Stomach smooth muscle (tissue), 2 donors: Measurements from ENCODE around the gene ATP2B1.

Experiments
- H3K27ac ChIP-seq: one replicate; pipeline ENCODE4 v1.7.0; 2013; ENCODE audit warnings: mild to moderate bottlenecking, low read length, inconsistent platforms
- H3K27me3 ChIP-seq, 2 donors: one replicate each; pipeline ENCODE4 v1.7.0; 2013; ENCODE audit warnings: low read length in 2 of 2; ENCODE audit not compliant: insufficient read depth in 2 of 2, control insufficient read depth in 1 of 2
- H3K36me3 ChIP-seq, 2 donors: one replicate each; pipeline ENCODE4 v1.7.0; 2013; ENCODE audit warnings: low read length in 2 of 2; ENCODE audit not compliant: control insufficient read depth in 2 of 2, insufficient read depth in 2 of 2
- H3K4me1 ChIP-seq: one replicate; pipeline ENCODE4 v1.7.0; 2013; ENCODE audit warnings: low read length; ENCODE audit not compliant: control insufficient read depth, insufficient read depth
- H3K4me3 ChIP-seq, 2 donors: one replicate each; pipeline ENCODE4 v1.7.0; 2013; ENCODE audit warnings: low read length in 2 of 2
- H3K9ac ChIP-seq, 2 donors: one replicate each; pipeline ENCODE4 v1.7.0; 2013; ENCODE audit warnings: low read length in 2 of 2, mild to moderate bottlenecking in 1 of 2
- H3K9me3 ChIP-seq, 2 donors: one replicate each; pipeline ENCODE4 v1.7.0; 2013; ENCODE audit warnings: low read length in 2 of 2; ENCODE audit not compliant: control insufficient read depth in 2 of 2
- donor health status: healthy.
- donor health status: Pancreatic carcinoma.

The ATP2B1 gene

DNA sequence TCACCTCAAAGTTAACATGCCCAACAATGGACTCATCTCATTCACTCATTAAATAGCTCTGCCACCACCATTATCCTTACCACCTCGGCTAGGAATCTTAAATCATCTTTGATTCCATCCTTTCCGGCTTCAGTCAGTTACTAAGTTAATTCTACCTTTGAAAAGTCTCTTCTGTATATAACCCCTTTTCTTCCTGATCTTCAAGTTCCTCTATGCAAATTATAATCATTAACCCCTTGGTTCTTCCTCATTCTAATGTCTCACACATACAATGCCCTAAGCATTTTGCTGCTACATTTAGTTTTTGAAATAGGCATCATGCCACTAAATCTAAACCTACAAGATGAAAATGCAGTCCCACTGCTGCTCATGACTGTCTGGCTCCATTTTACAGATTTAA lies 51.6 kb downstream of the ATP2B1 start:
- Histone ChIP-seq H3K4me1 (no peaks in the 10 kb centered on the region), H3K27ac (no peak overlapping the region), H3K9me3 (no peaks in the 10 kb centered on the region), H3K4me3 (no peak overlapping the region), H3K9ac (no peak overlapping the region), H3K27me3 (no peaks in the 10 kb centered on the region), H3K36me3 (no peaks in the 10 kb centered on the region)

DNA sequence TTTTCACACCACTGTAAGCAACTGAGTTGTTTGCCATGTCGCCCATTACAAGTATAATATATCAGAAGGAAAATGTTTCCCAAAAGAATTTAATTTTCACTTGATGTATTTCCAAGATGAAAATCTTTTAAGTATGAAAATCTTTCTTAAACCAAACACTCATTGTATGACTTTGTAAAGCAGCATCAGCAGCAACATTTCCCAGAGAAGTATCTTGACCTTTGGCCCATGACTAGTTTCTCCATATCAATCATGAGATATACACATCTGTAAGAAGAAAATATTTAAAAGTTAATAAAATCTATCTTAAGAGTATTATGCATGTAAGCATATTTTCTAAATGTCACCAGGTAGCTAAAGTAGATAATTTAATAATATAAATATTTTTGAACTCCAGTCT lies 52.8 kb downstream of the ATP2B1 start:
- Histone ChIP-seq H3K36me3 (no peaks in the 10 kb centered on the region), H3K4me1 (no peaks in the 10 kb centered on the region), H3K4me3 (no peak overlapping the region)

DNA sequence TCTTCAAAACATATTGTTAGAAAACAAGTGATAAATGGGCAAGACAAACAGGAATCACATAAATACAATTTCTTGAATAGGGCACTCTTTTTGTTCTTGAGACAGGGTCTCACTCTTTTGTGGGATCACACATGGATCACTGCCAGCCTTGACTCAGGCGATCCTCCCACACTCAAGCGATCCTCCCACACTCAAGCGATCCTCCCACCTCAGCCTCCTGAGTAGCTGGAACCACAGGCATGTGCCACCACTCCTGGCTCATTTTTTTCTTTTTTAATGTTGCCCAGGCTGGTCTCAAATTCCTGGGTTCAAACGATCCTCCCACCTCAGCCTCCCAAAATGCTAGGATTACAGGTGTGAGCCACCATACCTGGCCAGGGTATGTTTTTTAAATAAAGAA lies 57.4 kb downstream of the ATP2B1 start:
- no peaks in the 10 kb centered on the region for H3K36me3 ChIP-seq
- H3K9ac ChIP-seq = no peak overlapping the region
- no peaks in the 10 kb centered on the region for H3K27me3 ChIP-seq
- no peaks in the 10 kb centered on the region for H3K9me3 ChIP-seq
- no peaks in the 10 kb centered on the region for H3K4me1 ChIP-seq
- H3K4me3 ChIP-seq = no peak overlapping the region
- H3K27ac ChIP-seq = no peak overlapping the region

More for the DNA sequence above, 52.8 kb downstream of the ATP2B1 start:
- Histone ChIP-seq H3K9me3 (no peaks in the 10 kb centered on the region), H3K9ac (no peak overlapping the region), H3K27ac (no peak overlapping the region), H3K27me3 (no peaks in the 10 kb centered on the region)

DNA sequence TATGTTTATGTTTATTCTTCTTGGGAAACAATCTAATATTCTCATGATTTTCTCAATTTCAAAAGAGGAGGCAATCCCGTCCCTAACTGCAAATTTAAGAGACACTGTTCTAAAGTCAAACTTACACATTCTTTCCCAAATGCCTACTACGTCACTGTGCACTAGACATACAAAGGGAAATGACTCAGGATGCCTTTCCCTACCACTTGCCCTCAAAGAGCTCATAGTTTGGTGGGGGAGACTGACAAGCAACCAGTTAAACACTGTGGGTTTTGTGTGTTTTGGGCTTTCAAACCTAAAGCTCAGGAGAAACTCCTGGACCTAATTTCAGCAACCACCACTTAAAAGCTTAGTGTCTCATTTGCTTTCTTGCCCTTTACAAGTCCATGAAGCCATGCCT lies 58.4 kb downstream of the ATP2B1 start:
- Histone ChIP-seq H3K4me1 (no peaks in the 10 kb centered on the region), H3K27me3 (no peaks in the 10 kb centered on the region), H3K9me3 (no peaks in the 10 kb centered on the region), H3K4me3 (no peak overlapping the region), H3K36me3 (no peaks in the 10 kb centered on the region), H3K9ac (no peak overlapping the region), H3K27ac (no peak overlapping the region)

DNA sequence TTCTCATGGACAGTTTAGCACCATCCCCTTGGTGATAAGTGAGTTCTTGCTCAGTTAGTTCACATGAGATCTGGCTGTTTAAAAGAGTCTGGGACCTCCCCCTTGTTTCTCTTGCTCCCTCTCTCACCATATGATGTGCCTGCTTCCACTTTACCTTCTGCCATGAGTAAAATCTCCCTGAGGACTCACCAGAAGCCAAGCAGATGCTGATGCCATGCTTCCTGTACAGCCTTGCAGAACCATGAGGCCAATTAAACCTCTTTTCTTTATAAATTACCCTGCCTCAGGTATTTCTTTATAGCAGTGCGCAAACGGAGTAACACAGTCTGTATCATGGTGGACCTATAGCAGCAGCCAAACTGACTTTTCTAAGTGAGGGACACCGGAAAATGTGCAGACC lies 58.8 kb downstream of the ATP2B1 start:
- no peaks in the 10 kb centered on the region for H3K27me3 ChIP-seq
- no peak overlapping the region for H3K27ac ChIP-seq
- no peaks in the 10 kb centered on the region for H3K36me3 ChIP-seq
- H3K4me3 ChIP-seq = no peak overlapping the region
- H3K9ac ChIP-seq = no peak overlapping the region
- no peaks in the 10 kb centered on the region for H3K4me1 ChIP-seq
- H3K9me3 ChIP-seq = no peaks in the 10 kb centered on the region

DNA sequence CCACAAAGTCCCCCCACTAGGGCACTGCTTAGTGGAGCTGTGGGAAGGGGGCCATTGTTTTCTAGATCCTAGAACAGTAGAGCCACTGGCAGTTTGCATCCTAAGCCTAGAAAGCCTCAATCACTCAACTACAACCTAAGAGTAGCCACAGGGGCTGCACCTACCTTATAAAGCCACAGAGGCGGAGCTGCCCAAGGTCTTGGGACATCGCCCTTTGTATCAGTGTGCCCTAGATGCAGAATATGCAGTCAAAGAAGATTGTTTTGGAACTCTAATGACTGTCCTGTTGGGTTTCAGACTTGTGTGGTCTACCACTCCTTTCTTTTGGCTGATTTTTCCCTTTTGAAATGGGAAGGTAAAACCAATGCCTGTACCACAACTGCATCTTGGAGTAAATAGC lies 59.5 kb downstream of the ATP2B1 start:
- H3K4me1 ChIP-seq = no peaks in the 10 kb centered on the region
- no peaks in the 10 kb centered on the region for H3K36me3 ChIP-seq
- no peak overlapping the region for H3K9ac ChIP-seq
- H3K9me3 ChIP-seq = no peaks in the 10 kb centered on the region
- H3K27ac ChIP-seq = no peak overlapping the region
- H3K27me3 ChIP-seq = no peaks in the 10 kb centered on the region
- no peak overlapping the region for H3K4me3 ChIP-seq

DNA sequence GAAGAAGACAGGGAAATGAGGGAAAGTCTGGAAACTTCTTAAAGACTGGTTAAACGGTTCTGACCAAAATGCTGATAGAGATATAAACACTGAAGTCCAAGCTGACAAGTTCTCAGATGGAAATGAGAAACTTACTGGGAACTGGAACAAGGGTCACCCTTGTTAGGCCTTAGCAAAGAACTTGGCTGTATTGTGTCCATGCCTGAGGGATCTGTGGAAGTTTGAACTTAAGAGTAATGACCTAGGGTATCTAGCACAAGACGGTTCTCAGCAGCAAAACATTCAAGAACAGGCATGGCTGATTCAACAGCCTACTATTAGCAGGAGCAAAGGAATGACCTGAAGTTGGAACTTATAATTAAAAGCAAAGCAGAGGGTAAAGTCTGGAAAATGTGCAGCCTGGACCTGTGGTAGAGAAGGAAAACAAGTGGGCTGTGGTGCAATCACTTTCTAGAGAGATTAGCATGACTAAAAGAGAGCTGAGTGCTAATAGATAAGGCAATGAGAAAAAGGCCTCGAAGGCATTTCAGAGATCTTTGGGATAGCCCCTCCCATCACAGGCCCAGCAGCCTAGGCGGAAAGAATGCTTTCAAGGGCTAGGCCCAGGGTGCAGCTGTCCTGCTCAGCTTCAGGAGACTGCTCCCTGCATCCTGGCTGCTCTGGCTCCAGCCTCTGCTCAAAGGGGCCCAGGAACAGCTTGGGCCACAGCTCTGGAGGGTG lies 60.3 kb downstream of the ATP2B1 start:
- no peak overlapping the region for H3K9ac ChIP-seq
- no peak overlapping the region for H3K27ac ChIP-seq
- H3K36me3 ChIP-seq = no peaks in the 10 kb centered on the region
- no peak overlapping the region for H3K4me3 ChIP-seq
- H3K27me3 ChIP-seq = no peaks in the 10 kb centered on the region
- no peaks in the 10 kb centered on the region for H3K9me3 ChIP-seq
- no peaks in the 10 kb centered on the region for H3K4me1 ChIP-seq

DNA sequence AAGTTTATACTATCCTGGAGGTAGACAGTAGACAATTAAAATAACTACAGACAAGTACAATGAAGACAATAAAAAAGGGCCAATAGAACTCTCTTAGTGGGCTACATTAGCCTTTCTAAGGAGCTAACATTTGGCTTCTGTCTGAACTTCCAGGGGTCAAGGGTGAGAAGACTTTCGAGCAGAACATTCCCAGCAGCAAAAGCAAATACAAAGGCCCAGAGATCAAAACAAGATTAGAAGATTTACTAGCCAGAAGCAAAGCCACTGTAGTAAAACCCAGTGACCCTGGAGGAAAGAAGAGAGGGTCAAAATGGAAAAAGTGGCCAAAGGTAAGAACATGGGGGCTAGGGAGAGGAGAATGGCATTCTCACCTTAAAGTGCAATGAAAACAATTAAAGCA lies 63.2 kb downstream of the ATP2B1 start:
- Histone ChIP-seq H3K9me3 (no peaks in the 10 kb centered on the region), H3K27ac (no peak overlapping the region), H3K27me3 (no peaks in the 10 kb centered on the region), H3K9ac (no peak overlapping the region), H3K4me3 (no peak overlapping the region), H3K4me1 (no peaks in the 10 kb centered on the region), H3K36me3 (no peaks in the 10 kb centered on the region)

DNA sequence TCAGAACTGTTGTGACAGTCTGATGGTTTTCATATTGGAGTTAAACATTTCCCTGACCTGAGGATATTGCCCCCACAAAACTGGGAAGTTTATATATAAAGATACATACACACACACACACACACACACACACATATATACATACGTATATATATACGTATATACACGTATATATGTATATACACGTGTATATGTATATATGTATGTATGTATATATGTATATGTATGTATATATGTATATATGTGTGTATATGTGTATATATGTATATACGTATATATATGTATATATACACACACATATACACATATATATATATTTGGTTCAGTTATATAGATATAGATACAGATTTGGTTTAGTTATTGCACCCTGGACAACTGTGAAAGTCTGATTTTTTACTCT lies 65.7 kb downstream of the ATP2B1 start:
- H3K4me1 ChIP-seq = no peaks in the 10 kb centered on the region
- no peak overlapping the region for H3K27ac ChIP-seq
- no peaks in the 10 kb centered on the region for H3K36me3 ChIP-seq
- no peaks in the 10 kb centered on the region for H3K9me3 ChIP-seq
- no peak overlapping the region for H3K4me3 ChIP-seq
- no peaks in the 10 kb centered on the region for H3K27me3 ChIP-seq
- no peak overlapping the region for H3K9ac ChIP-seq

DNA sequence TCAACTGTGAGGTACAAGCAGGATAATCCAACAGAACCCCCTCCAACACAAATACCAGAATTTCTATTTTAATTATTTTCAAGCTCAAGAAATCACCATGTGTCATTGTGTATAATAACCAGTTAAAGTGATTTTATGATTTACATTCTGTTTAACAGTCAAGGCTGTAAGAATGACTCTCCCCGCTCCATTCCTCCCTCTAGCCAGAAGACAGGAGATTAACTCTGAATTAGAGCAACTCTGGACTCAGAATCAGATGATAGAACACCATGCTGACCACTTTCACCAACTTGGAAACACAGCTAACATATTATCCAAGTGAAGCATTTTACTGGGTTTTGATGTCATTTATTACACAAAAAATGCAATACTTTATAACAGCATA lies 71.9 kb downstream of the ATP2B1 start:
- H3K27ac ChIP-seq = no peak overlapping the region
- no peaks in the 10 kb centered on the region for H3K9me3 ChIP-seq
- no peak overlapping the region for H3K4me3 ChIP-seq
- no peak overlapping the region for H3K9ac ChIP-seq
- H3K36me3 ChIP-seq = no peaks in the 10 kb centered on the region
- no peaks in the 10 kb centered on the region for H3K4me1 ChIP-seq
- H3K27me3 ChIP-seq = no peaks in the 10 kb centered on the region

DNA sequence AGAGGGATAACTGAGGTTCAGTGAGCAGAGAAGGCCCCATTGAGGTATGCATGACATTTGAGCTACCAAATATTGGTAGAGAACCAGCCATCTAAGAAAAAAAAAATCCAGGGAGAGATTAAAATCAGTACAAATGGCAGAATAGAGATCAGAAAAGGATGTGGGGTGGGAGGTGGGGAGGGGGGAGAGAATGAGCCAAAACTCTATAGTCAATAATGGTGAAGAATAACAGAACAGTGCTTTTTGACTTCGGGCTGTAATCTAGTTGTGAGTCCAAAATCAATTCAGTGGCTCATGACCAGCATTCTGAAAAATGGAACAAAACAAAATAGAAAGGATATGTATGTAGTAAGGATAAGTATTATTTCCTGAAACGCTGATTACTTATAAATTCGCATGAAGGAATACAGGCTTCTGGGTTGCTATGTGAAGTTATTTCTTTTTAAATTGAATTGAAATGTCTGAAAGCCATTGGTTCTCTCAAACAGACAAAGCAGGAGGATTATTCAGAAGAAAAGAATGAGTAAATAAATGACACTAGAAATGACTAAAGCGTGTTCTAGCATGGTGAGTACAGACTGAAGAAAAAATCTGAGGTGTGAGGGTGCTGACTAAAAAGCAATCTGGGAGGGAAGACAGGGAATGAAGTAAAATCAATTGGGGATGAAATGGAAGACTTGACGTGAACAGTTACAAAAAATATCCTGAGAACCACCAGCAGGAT lies 72.4 kb downstream of the ATP2B1 start:
- H3K9ac ChIP-seq = no peak overlapping the region
- no peaks in the 10 kb centered on the region for H3K9me3 ChIP-seq
- H3K4me3 ChIP-seq = no peak overlapping the region
- no peaks in the 10 kb centered on the region for H3K36me3 ChIP-seq
- no peak overlapping the region for H3K27ac ChIP-seq
- no peaks in the 10 kb centered on the region for H3K4me1 ChIP-seq
- no peaks in the 10 kb centered on the region for H3K27me3 ChIP-seq
